Measurements from ENCODE around the gene GNG13.

GNG13 gene

GRCh38 chr16:764848-765487 lies 35.6 kb downstream of the GNG13 start:
- FAIRE-seq (no peak), DNase-seq (ENCODE audit: insufficient read length, low spot score) (no peak)
- TF ChIP-seq CTCF (IDR thresholded peaks at IDR 0.05; ENCODE audit: insufficient read depth, missing control alignments) = no peak

- TF ChIP-seq CTCF (IDR thresholded peaks at IDR 0.05; ENCODE audit: insufficient read depth, missing control alignments) = no peak
- DNase-seq (ENCODE audit: insufficient read length, low spot score) = no peak
- no peak for FAIRE-seq
Measured at GRCh38 chr16:764184-764750, 36.3 kb downstream of the GNG13 start.

GRCh38 chr16:763369-764183 lies 37.0 kb downstream of the GNG13 start:
- TF ChIP-seq CTCF (IDR thresholded peaks at IDR 0.05; ENCODE audit: insufficient read depth, missing control alignments) = no peak
- no peak for FAIRE-seq
- DNase-seq (ENCODE audit: insufficient read length, low spot score) = no peak

- TF ChIP-seq CTCF (IDR thresholded peaks at IDR 0.05; ENCODE audit: insufficient read depth, missing control alignments) = no peak
- FAIRE-seq (no peak), DNase-seq (ENCODE audit: insufficient read length, low spot score) (no peak)
Measured at GRCh38 chr16:762595-763268, 37.8 kb downstream of the GNG13 start.

GRCh38 chr16:761625-762513 lies 38.7 kb downstream of the GNG13 start:
- DNase-seq (ENCODE audit: insufficient read length, low spot score) = no peak
- no peak for FAIRE-seq
- no peak for TF ChIP-seq CTCF (IDR thresholded peaks at IDR 0.05; ENCODE audit: insufficient read depth, missing control alignments)

- TF ChIP-seq CTCF (IDR thresholded peaks at IDR 0.05; ENCODE audit: insufficient read depth, missing control alignments) = no peak
- FAIRE-seq (no peak), DNase-seq (ENCODE audit: insufficient read length, low spot score) (no peak)
Measured at GRCh38 chr16:760545-761343, 39.8 kb downstream of the GNG13 start, which contains the start of gene MSLN. Gene MSLN, plus strand, starts transcription at chr16:760734. Its CDS starts 1,947 bp downstream, at chr16:762681.

All from D721Med (cell line).